Thoracic aorta (tissue), 2 donors: Measurements from ENCODE around the gene LSM2. TPM values are rescaled to one million over a fixed set of nuclear protein-coding genes. Genes with fewer than 3 reads are reported as not detected.
A peak's percentile ranks its signal among the peaks of the same experiment; 100 is the strongest.
"Not testable (repeated sequence)": the region's sequence is repeated elsewhere in the genome, so short reads cannot be mapped to it uniquely, and the experiment has no call there.

ENCODE experiments used
- ATAC-seq: fragments of 150-250 bp; one replicate; pipeline ENCODE4 v1.8.0; 2017; ENCODE audit warnings: low read depth; ENCODE audit not compliant: insufficient number of reproducible peaks, low FRiP score
- DNase-seq: peaks from one replicate; pipeline ENCODE4 v3.0.0-alpha.2; 2020; ENCODE audit warnings: low spot score
- H3K27ac ChIP-seq, 2 donors: fragments of 200-600 bp; sonication (generic); 1 replicate in 1 of 2; 2 replicates in 1 of 2; pipeline ENCODE4 v1.5.1; 2016; ENCODE audit warnings: mild to moderate bottlenecking in 2 of 2, moderate library complexity in 2 of 2
- H3K27me3 ChIP-seq: fragments of 200-600 bp; sonication (generic); replicated peaks from 2 replicates; pipeline ENCODE4 v1.6.0; 2016; ENCODE audit warnings: mild to moderate bottlenecking; ENCODE audit not compliant: insufficient read depth
- H3K36me3 ChIP-seq: fragments of 200-600 bp; sonication (generic); one replicate; pipeline ENCODE4 v1.5.1; 2016
- H3K4me1 ChIP-seq, 2 donors: fragments of 200-600 bp; sonication (generic); 1 replicate in 1 of 2; 2 replicates in 1 of 2; pipeline versions ENCODE4 v1.5.1 to v1.6.0; 2016; ENCODE audit warnings: low read depth in 2 of 2, mild to moderate bottlenecking in 1 of 2; ENCODE audit not compliant: control insufficient read depth in 1 of 2
- H3K4me3 ChIP-seq: fragments of 200-600 bp; sonication (generic); 2 replicates; pipeline ENCODE4 v1.5.1; 2016; ENCODE audit warnings: mild to moderate bottlenecking
- H3K9me3 ChIP-seq: fragments of 200-600 bp; sonication (generic); 2 replicates; pipeline ENCODE4 v1.5.1; 2016
- total RNA-seq, 2 donors: library from RNA; depleted of rRNA; stranded (reverse); fragments of >200 nt; gene quantifications; one replicate each; pipeline versions ENCODE4 v1.1.0 to v1.2.3, GENCODE V29; 2016
- TF ChIP-seq, protein P1 (sequence below): fragments of 200-600 bp; sonication (generic); IDR thresholded peaks from one replicate; pipeline ENCODE4 v1.5.1; 2019; ENCODE audit warnings: antibody characterized with exemption

Gene LSM2
- 10 to 100 TPM; 21.2 to 40.1 TPM for total RNA-seq

DNA sequence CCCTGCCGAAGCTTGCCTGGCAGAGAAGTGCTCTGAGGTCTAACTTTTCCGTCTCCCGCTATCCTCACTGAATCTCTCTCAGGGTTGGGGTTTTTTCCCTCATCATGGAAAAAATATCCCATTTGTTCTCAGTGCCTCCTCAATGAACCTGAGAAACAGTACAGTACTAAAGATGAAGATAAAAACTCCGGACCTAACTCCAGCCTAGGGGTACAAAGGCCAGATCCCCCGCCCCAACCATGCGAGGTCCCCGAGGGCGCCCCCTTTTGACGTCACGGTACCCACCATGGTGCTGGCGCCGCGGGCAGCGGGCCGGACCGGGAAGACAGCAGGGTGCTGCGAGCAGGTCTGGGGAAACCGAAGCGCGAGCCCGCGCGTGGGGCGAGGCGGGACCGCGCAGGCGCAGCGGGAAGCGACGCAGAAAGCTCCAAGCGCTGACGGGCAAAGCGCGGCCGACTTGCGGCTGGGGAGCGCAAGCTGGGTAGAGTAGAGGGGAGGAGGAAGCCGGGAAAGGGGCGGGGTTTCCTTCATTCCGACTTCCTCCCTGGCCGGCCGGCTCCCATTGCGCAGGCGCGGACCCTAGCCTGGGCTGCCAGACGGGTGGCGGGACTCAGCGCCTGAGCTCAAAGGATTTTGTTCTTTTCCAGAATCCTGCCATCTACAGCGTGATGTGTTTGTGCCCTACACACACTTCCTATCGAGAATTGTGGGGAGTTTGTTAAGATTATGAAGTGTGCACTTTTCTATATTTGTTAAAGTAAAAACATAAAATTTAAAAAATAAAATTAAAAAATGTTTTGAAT is at the start of gene LSM2:
Gene LSM2, minus strand, starts transcription at position 497 of the 803 bp plus-strand sequence. Its CDS starts 209 bp downstream, at position 288.
- Histone ChIP-seq H3K36me3 (no peaks in the 10 kb centered on the region), H3K9me3 (no peaks in the 10 kb centered on the region), H3K4me3 (peak within 1 kb of the TSS; percentile 80), H3K27me3 (no peaks in the 10 kb centered on the region), H3K27ac (peak within 1 kb of the TSS; percentile 91 to 92), H3K4me1 (peaks cover 12 to 19% of the 10 kb centered on the region in 2 donors)
- TF ChIP-seq, protein P1, sequence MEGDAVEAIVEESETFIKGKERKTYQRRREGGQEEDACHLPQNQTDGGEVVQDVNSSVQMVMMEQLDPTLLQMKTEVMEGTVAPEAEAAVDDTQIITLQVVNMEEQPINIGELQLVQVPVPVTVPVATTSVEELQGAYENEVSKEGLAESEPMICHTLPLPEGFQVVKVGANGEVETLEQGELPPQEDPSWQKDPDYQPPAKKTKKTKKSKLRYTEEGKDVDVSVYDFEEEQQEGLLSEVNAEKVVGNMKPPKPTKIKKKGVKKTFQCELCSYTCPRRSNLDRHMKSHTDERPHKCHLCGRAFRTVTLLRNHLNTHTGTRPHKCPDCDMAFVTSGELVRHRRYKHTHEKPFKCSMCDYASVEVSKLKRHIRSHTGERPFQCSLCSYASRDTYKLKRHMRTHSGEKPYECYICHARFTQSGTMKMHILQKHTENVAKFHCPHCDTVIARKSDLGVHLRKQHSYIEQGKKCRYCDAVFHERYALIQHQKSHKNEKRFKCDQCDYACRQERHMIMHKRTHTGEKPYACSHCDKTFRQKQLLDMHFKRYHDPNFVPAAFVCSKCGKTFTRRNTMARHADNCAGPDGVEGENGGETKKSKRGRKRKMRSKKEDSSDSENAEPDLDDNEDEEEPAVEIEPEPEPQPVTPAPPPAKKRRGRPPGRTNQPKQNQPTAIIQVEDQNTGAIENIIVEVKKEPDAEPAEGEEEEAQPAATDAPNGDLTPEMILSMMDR = no peak
- DNase-seq (peak; percentile 93), ATAC-seq (peak; percentile 96)

DNA sequence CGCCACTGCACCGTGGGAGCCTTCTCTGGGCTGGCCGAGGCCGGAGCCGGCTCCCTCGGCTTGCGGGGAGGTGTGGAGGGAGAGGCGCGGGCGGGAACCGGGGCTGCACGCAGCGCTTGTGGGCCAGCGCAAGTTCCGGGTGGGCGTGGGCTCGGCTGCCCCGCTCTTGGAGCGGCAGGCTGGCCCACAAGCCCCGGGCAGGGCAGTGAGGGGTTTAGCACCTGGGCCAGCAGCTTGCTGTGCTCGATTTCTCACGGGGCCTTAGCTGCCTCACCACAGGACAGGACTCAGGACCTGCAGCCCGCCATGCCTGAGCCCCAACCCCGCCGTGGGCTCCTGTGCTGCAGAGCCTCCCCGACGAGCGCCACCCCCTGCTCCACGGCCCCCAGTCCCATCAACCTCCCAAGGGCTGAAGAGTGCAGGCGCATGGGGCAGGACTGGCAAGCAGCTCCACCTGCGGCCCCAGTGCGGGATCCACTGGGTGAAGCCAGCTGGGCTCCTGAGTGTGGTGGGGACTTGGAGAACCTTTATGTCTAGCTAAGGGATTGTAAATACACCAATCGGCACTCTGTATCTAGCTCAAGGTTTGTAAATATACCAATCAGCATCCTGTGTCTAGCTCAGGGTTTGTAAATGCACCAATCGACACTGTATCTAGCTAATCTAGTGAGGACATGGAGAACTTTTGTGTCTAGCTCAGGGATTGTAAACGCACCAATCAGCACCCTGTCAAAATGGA is 45.4 kb upstream of the LSM2 start:
- not testable (repeated sequence) for H3K4me3 ChIP-seq, DNase-seq, ATAC-seq, H3K36me3 ChIP-seq, H3K27me3 ChIP-seq, H3K27ac ChIP-seq, H3K9me3 ChIP-seq, H3K4me1 ChIP-seq

DNA sequence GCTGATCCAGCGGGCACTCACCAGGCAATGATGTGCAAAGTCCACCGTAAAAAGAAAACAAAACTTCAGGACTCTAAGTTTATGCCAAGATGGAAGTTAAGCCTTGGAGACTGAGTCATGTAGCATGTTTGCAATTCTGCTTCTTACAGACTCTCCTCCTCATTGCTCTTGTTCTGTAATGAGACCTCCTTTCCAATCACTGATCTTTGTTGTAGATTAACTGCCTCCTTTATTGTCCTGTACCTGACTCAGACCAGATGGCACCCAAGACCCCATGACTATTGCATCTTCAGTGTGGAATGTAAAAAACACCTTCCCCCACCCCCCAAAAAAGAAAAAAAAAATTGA is 44.7 kb upstream of the LSM2 start:
- Histone ChIP-seq H3K36me3 (no peaks in the 10 kb centered on the region), H3K4me1 (no peaks in the 10 kb centered on the region), H3K27ac (no peak overlapping the region), H3K9me3 (no peaks in the 10 kb centered on the region), H3K4me3 (no peak overlapping the region), H3K27me3 (no peaks in the 10 kb centered on the region)
- DNase-seq (no peak), ATAC-seq (no peak)
- TF ChIP-seq, protein P1 = no peak

DNA sequence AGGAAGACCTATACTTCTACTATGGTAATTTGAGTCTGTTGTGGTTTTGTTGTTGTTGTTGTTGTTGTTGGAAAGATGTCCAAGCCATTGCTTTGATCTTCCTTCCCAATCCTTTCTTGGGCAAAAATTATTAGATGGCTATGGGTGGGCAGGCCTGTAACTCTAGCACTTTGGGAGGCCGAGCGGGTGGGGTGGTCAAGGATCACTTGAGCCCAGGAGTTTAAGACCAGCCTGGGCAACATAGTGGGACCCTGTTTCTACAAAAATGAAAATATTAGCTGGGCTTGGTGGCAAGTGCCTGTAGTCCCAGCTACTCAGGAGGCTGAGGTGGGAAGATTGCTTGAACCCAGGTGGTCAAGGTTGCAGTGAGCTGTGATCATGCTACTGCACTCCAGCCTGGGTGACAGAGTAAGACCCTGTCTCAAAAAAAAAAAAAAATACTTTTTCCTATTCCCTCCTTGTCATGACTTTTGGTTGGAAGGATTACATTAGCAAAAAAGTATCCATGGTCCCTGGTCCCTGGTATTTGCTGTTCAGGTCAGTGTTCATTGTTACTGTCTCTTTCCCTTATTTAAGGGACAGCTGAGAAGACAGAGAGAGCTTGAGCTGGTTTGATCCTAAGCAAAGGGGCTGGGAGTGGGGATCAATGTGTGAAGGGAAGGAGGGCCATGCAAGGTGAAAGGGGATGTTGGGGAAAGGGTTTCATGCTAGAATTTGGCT is 44.2 kb upstream of the LSM2 start:
- ATAC-seq (no peak), DNase-seq (no peak)
- Histone ChIP-seq H3K4me3 (no peak overlapping the region), H3K27ac (no peak overlapping the region), H3K4me1 (no peaks in the 10 kb centered on the region), H3K9me3 (no peaks in the 10 kb centered on the region), H3K36me3 (no peaks in the 10 kb centered on the region), H3K27me3 (no peaks in the 10 kb centered on the region)
- TF ChIP-seq, protein P1 = no peak

DNA sequence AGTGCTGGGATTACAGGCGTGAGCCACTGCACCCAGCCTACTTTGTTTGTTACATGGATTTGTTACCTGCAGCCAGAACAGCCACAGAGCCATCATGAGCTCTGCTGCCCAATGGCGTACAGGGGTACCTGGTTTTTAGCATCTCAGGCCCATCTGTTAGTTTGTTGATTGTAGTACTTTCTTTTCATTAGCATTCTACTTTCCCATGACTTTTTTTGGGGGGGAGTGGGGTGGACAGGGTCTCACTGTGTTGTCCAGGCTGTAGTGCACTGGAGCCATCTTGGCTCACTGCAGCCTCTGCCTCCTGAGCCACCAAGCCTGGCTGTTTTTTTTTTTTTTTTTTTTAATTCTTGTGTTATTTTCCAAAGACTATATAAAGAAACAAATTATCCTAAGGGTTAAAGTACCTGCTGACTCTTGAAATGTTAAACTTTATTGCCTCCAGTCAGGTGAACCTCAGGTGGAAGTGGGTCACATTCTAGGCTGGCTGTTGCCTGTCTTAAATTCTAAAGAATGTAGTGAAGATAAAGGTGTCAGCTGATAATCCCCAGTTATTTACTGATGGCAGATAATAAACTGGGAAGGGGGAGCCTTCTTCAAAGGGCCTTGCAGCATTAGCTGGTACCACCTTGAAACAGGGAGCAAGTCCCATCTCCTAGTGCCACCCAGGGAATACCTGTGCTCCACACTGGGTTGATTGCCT is 40.7 kb upstream of the LSM2 start:
- Histone ChIP-seq H3K27me3 (no peaks in the 10 kb centered on the region), H3K36me3 (no peaks in the 10 kb centered on the region), H3K9me3 (no peaks in the 10 kb centered on the region), H3K4me1 (no peaks in the 10 kb centered on the region), H3K4me3 (no peak overlapping the region), H3K27ac (no peak overlapping the region)
- ATAC-seq = no peak
- no peak for DNase-seq
- TF ChIP-seq, protein P1 = no peak
